NCI-H446 (cell line): ENCODE results near the gene RPTOR.

Experiments
- DNase-seq, 2 experiments: peaks; one replicate each; lab custom pipeline; 2025; lab: John Stamatoyannopoulos, UW

Gene RPTOR

GRCh38 chr17:80879723-80880647, 335.3 kb downstream of the RPTOR start:
- DNase-seq = no peak

GRCh38 chr17:80880648-80880985, 336.0 kb downstream of the RPTOR start:
- DNase-seq = no peak

GRCh38 chr17:80881306-80881705, 336.7 kb downstream of the RPTOR start:
- DNase-seq = no peak

- no peak for DNase-seq
These were observed 337.7 kb downstream of the RPTOR start for GRCh38 chr17:80882323-80882722.

GRCh38 chr17:80882926-80883685, 338.5 kb downstream of the RPTOR start:
- no peak for DNase-seq

- DNase-seq = no peak
These were observed 339.4 kb downstream of the RPTOR start for GRCh38 chr17:80883831-80884735.

- DNase-seq = no peak
These were observed 340.2 kb downstream of the RPTOR start for GRCh38 chr17:80884811-80885210.

GRCh38 chr17:80885947-80886582, 341.4 kb downstream of the RPTOR start:
- DNase-seq = no peak

GRCh38 chr17:80886641-80887573, 342.3 kb downstream of the RPTOR start:
- no peak for DNase-seq

- DNase-seq = no peak
These were observed 343.1 kb downstream of the RPTOR start for GRCh38 chr17:80887639-80888175.

GRCh38 chr17:80888276-80889160, 343.9 kb downstream of the RPTOR start:
- no peak for DNase-seq

GRCh38 chr17:80889231-80890195, 344.9 kb downstream of the RPTOR start:
- no peak for DNase-seq

GRCh38 chr17:80890196-80890920, 345.7 kb downstream of the RPTOR start:
- no peak for DNase-seq

- DNase-seq = no peak
These were observed 346.3 kb downstream of the RPTOR start for GRCh38 chr17:80890921-80891396.

GRCh38 chr17:80891397-80892018, 346.9 kb downstream of the RPTOR start:
- no peak for DNase-seq

- DNase-seq = peak in 1 of 2 experiments; percentile 71
These were observed 347.6 kb downstream of the RPTOR start for GRCh38 chr17:80892019-80892855.
